Nephron progenitor cell (in vitro differentiated cells): Measurements from ENCODE around the gene KRTAP9-4.
"Not testable (repeated sequence)": the region's sequence is repeated elsewhere in the genome, so short reads cannot be mapped to it uniquely, and the experiment has no call there.

Experiments
- DNase-seq: peaks from one replicate; pipeline ENCODE4 v3.0.0; 2021
- H3K27ac Mint-ChIP-seq: 2 replicates; pipeline ENCODE4 v1.8.0; 2021; ENCODE audit warnings: mild to moderate bottlenecking, moderate library complexity, mixed read lengths
- H3K27me3 Mint-ChIP-seq: 2 replicates; pipeline ENCODE4 v1.8.0; 2021; ENCODE audit warnings: mild to moderate bottlenecking, low read depth, mixed read lengths; ENCODE audit not compliant: poor library complexity
- H3K36me3 Mint-ChIP-seq: 2 replicates; pipeline ENCODE4 v1.8.0; 2021; ENCODE audit warnings: low read depth, mixed read lengths
- H3K4me1 Mint-ChIP-seq: 2 replicates; pipeline ENCODE4 v1.8.0; 2021; ENCODE audit warnings: mixed read lengths
- H3K4me3 Mint-ChIP-seq: 2 replicates; pipeline ENCODE4 v1.8.0; 2021; ENCODE audit warnings: mild to moderate bottlenecking, moderate library complexity, mixed read lengths
- H3K9me3 Mint-ChIP-seq: 2 replicates; pipeline ENCODE4 v1.8.0; 2021; ENCODE audit warnings: mild to moderate bottlenecking, moderate library complexity, mixed read lengths
- CTCF ChIP-seq: fragments of 200-600 bp; sonication (generic); IDR thresholded peaks from 2 replicates; pipeline ENCODE4 v1.5.0; 2021; ENCODE audit warnings: antibody characterized with exemption

The KRTAP9-4 gene

GRCh38 chr17:41254861-41255260, 5.4 kb downstream of the KRTAP9-4 start:
- no peaks in the 10 kb centered on the region for H3K9me3 Mint-ChIP-seq
- no peak for DNase-seq
- H3K27me3 Mint-ChIP-seq: peaks cover 66% of the 10 kb centered on the region
- no peaks in the 10 kb centered on the region for H3K4me1 Mint-ChIP-seq
- H3K4me3 Mint-ChIP-seq: no peak overlapping the region
- no peaks in the 10 kb centered on the region for H3K36me3 Mint-ChIP-seq
- no peak overlapping the region for H3K27ac Mint-ChIP-seq
- no peak for TF ChIP-seq CTCF

- H3K4me3 Mint-ChIP-seq, H3K9me3 Mint-ChIP-seq, H3K4me1 Mint-ChIP-seq, H3K36me3 Mint-ChIP-seq, DNase-seq, H3K27ac Mint-ChIP-seq: not testable (repeated sequence)
- peaks cover 61% of the 10 kb centered on the region for H3K27me3 Mint-ChIP-seq
Measured at GRCh38 chr17:41255381-41256290, 6.1 kb downstream of the KRTAP9-4 start, which contains the start of gene KRTAP9-9. Gene KRTAP9-9 (plus strand): TSS chr17:41255384.

- DNase-seq: no peak
- Mint-ChIP-seq H3K9me3 (no peaks in the 10 kb centered on the region), H3K27me3 (peaks cover 60% of the 10 kb centered on the region), H3K27ac (no peak overlapping the region), H3K4me1 (no peaks in the 10 kb centered on the region), H3K36me3 (no peaks in the 10 kb centered on the region), H3K4me3 (no peak overlapping the region)
- TF ChIP-seq CTCF: no peak
Measured at GRCh38 chr17:41256291-41256685, 6.8 kb downstream of the KRTAP9-4 start.

GRCh38 chr17:41258406-41258805, 8.9 kb downstream of the KRTAP9-4 start:
- no peak for TF ChIP-seq CTCF
- H3K27ac Mint-ChIP-seq: no peak overlapping the region
- peaks cover 50% of the 10 kb centered on the region for H3K27me3 Mint-ChIP-seq
- no peaks in the 10 kb centered on the region for H3K36me3 Mint-ChIP-seq
- DNase-seq: no peak
- H3K4me1 Mint-ChIP-seq: no peaks in the 10 kb centered on the region
- no peak overlapping the region for H3K4me3 Mint-ChIP-seq
- H3K9me3 Mint-ChIP-seq: no peaks in the 10 kb centered on the region

- H3K4me3 Mint-ChIP-seq: no peak overlapping the region
- no peak for DNase-seq
- no peak overlapping the region for H3K27ac Mint-ChIP-seq
- H3K36me3 Mint-ChIP-seq: no peaks in the 10 kb centered on the region
- no peaks in the 10 kb centered on the region for H3K4me1 Mint-ChIP-seq
- H3K9me3 Mint-ChIP-seq: no peaks in the 10 kb centered on the region
- TF ChIP-seq CTCF: no peak
- peaks cover 41% of the 10 kb centered on the region for H3K27me3 Mint-ChIP-seq
Measured at GRCh38 chr17:41263212-41263611, 13.7 kb downstream of the KRTAP9-4 start.

- no peak for TF ChIP-seq CTCF
- Mint-ChIP-seq H3K36me3 (no peaks in the 10 kb centered on the region), H3K27ac (no peak overlapping the region), H3K4me1 (no peaks in the 10 kb centered on the region), H3K9me3 (no peaks in the 10 kb centered on the region), H3K4me3 (no peak overlapping the region), H3K27me3 (peaks cover 35% of the 10 kb centered on the region)
- no peak for DNase-seq
Measured at GRCh38 chr17:41264599-41264998, 15.1 kb downstream of the KRTAP9-4 start.
